PC-3 (cell line): Measurements from ENCODE around the gene S1PR2. TPM values are rescaled to one million over a fixed set of nuclear protein-coding genes. Genes with fewer than 3 reads are reported as not detected.
"Not testable (repeated sequence)": the region's sequence is repeated elsewhere in the genome, so short reads cannot be mapped to it uniquely, and the experiment has no call there.

Experiments used
- ATAC-seq: fragments of 200-7000 bp; cut with Tn5 transposase; 2 replicates; pipeline ENCODE4 v1.9.1; 2020; ENCODE audit warnings: mild to moderate bottlenecking, moderate library complexity
- BruUV-seq: library from RNA; stranded (reverse); fragments of 400-500 nt; replicated peaks from 2 replicates; lab custom pipeline; 2021; lab: Mats Ljungman, UMichigan
- CTCF ChIA-PET: fragments of 300-600 bp; sonication (Branson Sonifier 250); formaldehyde crosslinking; loops from one replicate; lab custom pipeline; 2022; ENCODE audit warnings: antibody characterized with exemption; lab: Charles Lee
- POLR2A ChIA-PET: fragments of 300-600 bp; sonication (Branson Sonifier 250); formaldehyde crosslinking; loops from one replicate; lab custom pipeline; 2022; ENCODE audit warnings: antibody characterized with exemption; ENCODE audit not compliant: unreplicated experiment; lab: Charles Lee
- DNase-seq: peaks from one replicate; pipeline ENCODE4 v3.0.0-alpha.2; 2015
- H2AFZ ChIP-seq: fragments of 300-600 bp; sonication (generic); 2 replicates; pipeline ENCODE4 v1.6.0; 2016; ENCODE audit warnings: antibody characterized with exemption, low read length
- H3F3A ChIP-seq: fragments of 300-600 bp; sonication (generic); one replicate; pipeline ENCODE4 v1.6.0; 2017; ENCODE audit warnings: antibody characterized with exemption, low read length, control low read depth, mild to moderate bottlenecking; ENCODE audit not compliant: unreplicated experiment
- H3K27ac ChIP-seq: fragments of 300-600 bp; sonication (generic); 2 replicates; pipeline ENCODE4 v1.5.1; 2016; ENCODE audit warnings: mild to moderate bottlenecking, low read length
- H3K27me3 ChIP-seq: fragments of 300-600 bp; sonication (generic); 2 replicates; pipeline ENCODE4 v1.6.1; 2016; ENCODE audit warnings: low read length, mixed read lengths
- H3K36me3 ChIP-seq: fragments of 300-600 bp; sonication (generic); 2 replicates; pipeline ENCODE4 v1.6.1; 2016; ENCODE audit warnings: low read depth, mixed run types, low read length, mixed read lengths
- H3K4me1 ChIP-seq: fragments of 300-600 bp; sonication (generic); 2 replicates; pipeline ENCODE4 v1.5.1; 2016; ENCODE audit warnings: low read length; ENCODE audit not compliant: insufficient read depth
- H3K4me2 ChIP-seq: fragments of 300-600 bp; sonication (generic); 2 replicates; pipeline ENCODE4 v1.6.0; 2016; ENCODE audit warnings: low read length
- H3K4me3 ChIP-seq: fragments of 300-600 bp; sonication (generic); 2 replicates; pipeline ENCODE4 v1.5.1; 2016; ENCODE audit warnings: mild to moderate bottlenecking, low read length, mixed read lengths
- H3K79me2 ChIP-seq: fragments of 300-600 bp; sonication (generic); 2 replicates; pipeline ENCODE4 v1.6.1; 2017; ENCODE audit warnings: low read length, mixed read lengths
- H3K9ac ChIP-seq: fragments of 300-600 bp; sonication (generic); 2 replicates; pipeline ENCODE4 v1.6.0; 2016; ENCODE audit warnings: mild to moderate bottlenecking, low read length
- H3K9me2 ChIP-seq: fragments of 300-600 bp; sonication (generic); replicated peaks from 2 replicates; pipeline ENCODE4 v1.6.1; 2016; ENCODE audit warnings: mixed run types, low read length, mixed read lengths
- H3K9me3 ChIP-seq: fragments of 300-600 bp; sonication (generic); 2 replicates; pipeline ENCODE4 v1.6.1; 2016; ENCODE audit warnings: low read length, mixed read lengths
- H4K20me1 ChIP-seq: fragments of 300-600 bp; sonication (generic); 2 replicates; pipeline ENCODE4 v1.6.1; 2016; ENCODE audit warnings: low read length, mixed read lengths
- CTCF ChIP-seq: fragments of 300-600 bp; sonication (generic); conservative IDR thresholded peaks from 2 replicates; pipeline ENCODE4 v1.5.1; 2017; ENCODE audit warnings: antibody characterized with exemption, low read depth, mild to moderate bottlenecking, low read length
- EZH2 ChIP-seq: fragments of 300-600 bp; sonication (generic); IDR thresholded peaks from one replicate; pipeline ENCODE4 v1.6.1; 2017; ENCODE audit warnings: antibody characterized with exemption, mild to moderate bottlenecking, low read length; ENCODE audit not compliant: unreplicated experiment
- EZH2phosphoT487 ChIP-seq: fragments of 300-600 bp; sonication (generic); IDR thresholded peaks from 2 replicates; pipeline ENCODE4 v1.6.1; 2018; ENCODE audit warnings: mild to moderate bottlenecking, antibody characterized with exemption, low read length, borderline replicate concordance
- intact Hi-C: fragments of 100-400 bp; cut with micrococcal nuclease; formaldehyde crosslinking; loops from 2 replicates; pipeline ENCODE4 v1.9.0; 2023
- total RNA-seq: library from RNA; depleted of rRNA; stranded (reverse); fragments of >200 nt; gene quantifications from 2 replicates; pipeline ENCODE4 v1.2.3, GENCODE V29; 2014

S1PR2 gene
- total RNA-seq, 1 experiment from 2014 or later: 4.1 TPM

- no peaks in the 10 kb centered on the region for H3K9me2 ChIP-seq
- ChIA-PET POLR2A (no interaction called here), CTCF (no interaction called here)
- H3K79me2 ChIP-seq: no peaks in the 10 kb centered on the region
- peaks cover 16% of the 10 kb centered on the region for H3K4me1 ChIP-seq
- ATAC-seq (no peak), DNase-seq (no peak)
- H3K4me3 ChIP-seq: no peak overlapping the region
- no peaks in the 10 kb centered on the region for H3K27me3 ChIP-seq
- H3F3A ChIP-seq: no peaks in the 10 kb centered on the region
- no TSS peak for BruUV-seq
- H4K20me1 ChIP-seq: no peaks in the 10 kb centered on the region; the same call in 1 of the 2 replicates
- H2AFZ ChIP-seq: no peak overlapping the region
- H3K36me3 ChIP-seq: no peaks in the 10 kb centered on the region
- intact Hi-C loops: no loop called here
- H3K9me3 ChIP-seq: no peaks in the 10 kb centered on the region
- no peak overlapping the region for H3K9ac ChIP-seq
- TF ChIP-seq EZH2 (no peak), EZH2phosphoT487 (no peak), CTCF (no peak)
- H3K4me2 ChIP-seq: no peak overlapping the region
- no peak overlapping the region for H3K27ac ChIP-seq
Observed at GRCh38 chr19:10243606-10244005, 12.5 kb upstream of the S1PR2 start.

- BruUV-seq, H3F3A ChIP-seq, H4K20me1 ChIP-seq, H3K9me2 ChIP-seq, H3K4me2 ChIP-seq, H3K36me3 ChIP-seq, H3K9me3 ChIP-seq, H2AFZ ChIP-seq, POLR2A ChIA-PET, ATAC-seq, H3K79me2 ChIP-seq, intact Hi-C loops, H3K4me3 ChIP-seq, H3K9ac ChIP-seq, H3K27ac ChIP-seq, H3K27me3 ChIP-seq: not testable (repeated sequence)
- CTCF ChIA-PET: interaction anchor here (0.6 kb wide), 1 partner anchor 242 kb away, joined by 5 read pairs; no protein-coding TSS in a partner anchor
- H3K4me1 ChIP-seq: peaks cover 26% of the 10 kb centered on the region
- peak; percentile 40 for DNase-seq
Observed at GRCh38 chr19:10241826-10242449, 10.8 kb upstream of the S1PR2 start.

- Histone ChIP-seq H3K27me3 (no peaks in the 10 kb centered on the region), H3K9ac (no peak overlapping the region), H2AFZ (peak overlapping the region; percentile 20; the same call in 1 of the 2 replicates), H3K4me3 (no peak overlapping the region), H3K36me3 (no peaks in the 10 kb centered on the region), H3K9me3 (no peaks in the 10 kb centered on the region), H3F3A (no peaks in the 10 kb centered on the region), H3K27ac (peak overlapping the region; percentile 14), H3K79me2 (no peaks in the 10 kb centered on the region), H3K9me2 (no peaks in the 10 kb centered on the region), H3K4me1 (peaks cover 22% of the 10 kb centered on the region), H4K20me1 (no peaks in the 10 kb centered on the region), H3K4me2 (0 out of 2 replicates have a peak overlapping the region, but pooled peaks have one; percentile 9)
- ChIA-PET POLR2A (no interaction called here), CTCF (interaction anchor here (0.5 to 1.3 kb wide), 4 partner anchors 12 to 151 kb away, joined by 3 to 9 read pairs (median 3); no protein-coding TSS in a partner anchor)
- BruUV-seq: no TSS peak
- intact Hi-C loops: no loop called here
- peak; percentile 77 for DNase-seq
- TF ChIP-seq EZH2 (no peak), EZH2phosphoT487 (no peak), CTCF (no peak)
- ATAC-seq: peak; percentile 98
Observed at GRCh38 chr19:10238172-10238783, 7.1 kb upstream of the S1PR2 start.
